GM12892 (cell line): ENCODE data around the gene CCDC86.

Experiments used
- POLR2A ChIP-seq: IDR thresholded peaks from 2 replicates; pipeline ENCODE4 v1.6.1; 2011; ENCODE audit warnings: low read depth, low read length, control low read depth
- POLR2AphosphoS5 ChIP-seq: IDR thresholded peaks from 2 replicates; pipeline ENCODE4 v1.6.1; 2011; ENCODE audit warnings: low read depth, low read length, control low read depth
- TAF1 ChIP-seq: IDR thresholded peaks from 2 replicates; pipeline ENCODE4 v1.6.1; 2011; ENCODE audit warnings: low read depth, mild to moderate bottlenecking, control low read depth, low read length, borderline replicate concordance

DNA sequence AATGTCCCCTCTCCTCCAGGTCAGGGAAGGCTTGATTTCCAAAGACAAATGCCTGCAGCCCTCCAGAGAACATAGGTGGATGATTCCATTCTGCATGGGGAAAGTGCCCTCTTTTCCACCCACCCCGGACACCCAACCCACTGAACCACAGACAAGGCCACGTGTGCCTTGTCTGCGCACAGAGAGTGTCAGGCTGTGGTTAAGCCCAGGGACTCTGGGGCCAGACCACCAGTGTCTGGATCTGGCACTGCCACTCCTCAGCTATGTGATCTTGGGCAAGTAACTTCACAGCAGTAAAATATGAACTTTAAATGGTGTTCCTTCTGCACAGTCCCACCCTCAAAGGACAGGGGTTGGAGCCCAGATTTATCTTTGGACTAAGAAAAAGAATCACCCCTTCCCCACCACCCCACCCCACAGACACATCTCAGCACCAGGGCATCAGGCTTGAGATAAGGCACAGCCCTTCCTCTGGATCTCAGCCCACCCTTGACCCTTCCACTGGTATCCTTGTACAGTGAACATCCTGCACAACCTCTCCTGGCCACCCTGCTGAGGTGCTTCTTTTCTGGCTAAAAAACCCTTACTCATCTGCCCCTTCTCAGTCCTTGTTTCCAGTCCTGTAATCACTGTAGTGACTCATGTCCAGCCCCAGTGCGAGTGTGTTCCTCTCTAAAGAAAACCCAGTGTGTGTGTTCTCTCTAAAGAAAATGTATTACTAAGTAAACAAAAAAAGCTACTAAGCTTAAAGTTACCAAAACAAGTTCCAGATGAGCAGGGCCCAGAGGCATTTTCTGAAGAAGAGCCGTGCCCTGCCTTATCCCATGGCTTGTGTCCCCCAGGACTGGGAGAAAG is 15.7 kb downstream of the CCDC86 start:
- TF ChIP-seq POLR2A (no peak), POLR2AphosphoS5 (no peak), TAF1 (no peak)
